H1 (cell line): Measurements from ENCODE around the gene SLC1A3. TPM values are rescaled to one million over a fixed set of nuclear protein-coding genes. Genes with fewer than 3 reads are reported as not detected.

Source experiments
- CTCF ChIA-PET: fragments of 300-600 bp; sonication (Branson Sonifier 250); formaldehyde crosslinking; loops from one replicate; lab custom pipeline; 2021; ENCODE audit not compliant: partially characterized antibody; lab: Charles Lee
- POLR2A ChIA-PET: fragments of 300-600 bp; sonication (Branson Sonifier 250); formaldehyde crosslinking; loops from one replicate; lab custom pipeline; 2021; ENCODE audit warnings: inconsistent platforms; ENCODE audit not compliant: partially characterized antibody; lab: Charles Lee
- DNase-seq, 2 experiments: peaks; one replicate each; pipeline versions ENCODE4 v3.0.0 to v3.0.0-alpha.2; 2010 to 2022; ENCODE audit warnings: low spot score in 2 of 2, low read depth in 1 of 2, mixed read lengths in 1 of 2
- FAIRE-seq: peaks from 2 replicates; lab custom pipeline; 2011; peaks lifted over from hg19 to GRCh38; lab: Jason Lieb, UNC
- H2AFZ ChIP-seq: 2 replicates; pipeline ENCODE4 v1.8.1; 2012; ENCODE audit warnings: low read length, inconsistent platforms
- H2AK5ac ChIP-seq: 2 replicates; pipeline ENCODE4 v1.6.1; 2013; ENCODE audit warnings: low read depth, low read length
- H2BK120ac ChIP-seq: replicated peaks from 2 replicates; pipeline ENCODE3; 2013; ENCODE audit warnings: low read depth, low read length, inconsistent platforms
- H2BK12ac ChIP-seq: 2 replicates; pipeline ENCODE4 v1.6.1; 2013; ENCODE audit warnings: low read depth, low read length
- H2BK15ac ChIP-seq: 2 replicates; pipeline ENCODE4 v1.6.1; 2013; ENCODE audit warnings: low read length
- H2BK20ac ChIP-seq: 2 replicates; pipeline ENCODE4 v1.6.1; 2013; ENCODE audit warnings: low read length
- H2BK5ac ChIP-seq: 2 replicates; pipeline ENCODE4 v1.6.1; 2013; ENCODE audit warnings: low read depth, low read length
- H3K14ac ChIP-seq: 2 replicates; pipeline ENCODE4 v1.6.1; 2013; ENCODE audit warnings: inconsistent platforms; ENCODE audit not compliant: insufficient read length
- H3K18ac ChIP-seq: 2 replicates; pipeline ENCODE4 v1.6.1; 2013; ENCODE audit warnings: low read length; ENCODE audit errors: extremely low read depth
- H3K23ac ChIP-seq: 2 replicates; pipeline ENCODE4 v1.6.1; 2013; ENCODE audit warnings: inconsistent platforms; ENCODE audit not compliant: insufficient read length
- H3K23me2 ChIP-seq: 2 replicates; pipeline ENCODE4 v1.6.1; 2013; ENCODE audit warnings: low read depth, low read length
- H3K27ac ChIP-seq: 2 replicates; pipeline ENCODE4 v1.6.1; 2011; ENCODE audit warnings: low read depth, low read length, inconsistent platforms
- H3K27me3 ChIP-seq, 4 experiments: replicated peaks in 1 of 4; 1 replicate in 1 of 4; 2 replicates in 3 of 4; pipeline versions ENCODE4 v1.6.1 to v1.8.1; 2011 to 2013; ENCODE audit warnings: low read length in 3 of 4, mild to moderate bottlenecking in 3 of 4, inconsistent platforms in 2 of 4, mixed read lengths in 2 of 4, moderate library complexity in 1 of 4; ENCODE audit not compliant: control insufficient read depth in 3 of 4, insufficient read depth in 3 of 4; ENCODE audit errors: extremely low read depth in 1 of 4
- H3K36me3 ChIP-seq, 4 experiments: 2 replicates each; pipeline versions ENCODE4 v1.6.1 to v1.8.1; 2011 to 2013; ENCODE audit warnings: mild to moderate bottlenecking in 4 of 4, low read length in 3 of 4, moderate library complexity in 2 of 4, control low read depth in 1 of 4, inconsistent platforms in 1 of 4; ENCODE audit not compliant: insufficient read depth in 4 of 4, control insufficient read depth in 2 of 4
- H3K4ac ChIP-seq: replicated peaks from 2 replicates; pipeline ENCODE3; 2013; ENCODE audit warnings: low read length, low read depth, mixed read lengths, inconsistent platforms; ENCODE audit not compliant: insufficient read length
- H3K4me1 ChIP-seq, 4 experiments: replicated peaks in 1 of 4; 1 replicate in 1 of 4; 2 replicates in 3 of 4; pipeline versions ENCODE4 v1.6.1 to v1.8.1; 2011 to 2013; ENCODE audit warnings: low read length in 3 of 4, inconsistent platforms in 2 of 4, mixed read lengths in 1 of 4; ENCODE audit not compliant: insufficient read depth in 4 of 4, control insufficient read depth in 3 of 4
- H3K4me2 ChIP-seq, 2 experiments: 2 replicates each; pipeline versions ENCODE4 v1.6.1 to v1.8.1; 2011 to 2013; ENCODE audit warnings: low read depth in 2 of 2, low read length in 2 of 2, control low read depth in 1 of 2, inconsistent platforms in 1 of 2, mild to moderate bottlenecking in 1 of 2; ENCODE audit not compliant: insufficient read depth in 1 of 2
- H3K4me3 ChIP-seq, 4 experiments: fragments of 200-600, 300-600 bp in 1 of 4; sonication (generic), shearing (Covaris generic), sonication (Bioruptor Twin) in 1 of 4; 2 replicates each; pipeline versions ENCODE4 v1.5.1 to v1.8.1; 2011 to 2016; ENCODE audit warnings: low read length in 4 of 4, low read depth in 3 of 4, control low read depth in 2 of 4, inconsistent platforms in 2 of 4, mild to moderate bottlenecking in 2 of 4, mixed read lengths in 1 of 4, moderate library complexity in 1 of 4; ENCODE audit not compliant: insufficient read depth in 2 of 4; ENCODE audit errors: extremely low read depth in 1 of 4
- H3K56ac ChIP-seq: replicated peaks from 2 replicates; pipeline ENCODE3; 2013; ENCODE audit warnings: low read depth, mild to moderate bottlenecking, mixed read lengths, low read length, inconsistent platforms; ENCODE audit not compliant: insufficient read length
- H3K79me1 ChIP-seq: 2 replicates; pipeline ENCODE4 v1.6.1; 2013; ENCODE audit warnings: low read depth, low read length, control low read depth
- H3K79me2 ChIP-seq, 2 experiments: 2 replicates each; pipeline versions ENCODE4 v1.6.1 to v1.8.1; 2012 to 2013; ENCODE audit warnings: low read length in 2 of 2, mild to moderate bottlenecking in 2 of 2, inconsistent platforms in 1 of 2; ENCODE audit not compliant: insufficient read depth in 2 of 2, control insufficient read depth in 1 of 2
- H3K9ac ChIP-seq, 4 experiments: replicated peaks in 1 of 4; 1 replicate in 1 of 4; 2 replicates in 3 of 4; pipeline versions ENCODE4 v1.6.1 to v1.8.1; 2011 to 2013; ENCODE audit warnings: low read depth in 3 of 4, low read length in 3 of 4, control low read depth in 2 of 4, mild to moderate bottlenecking in 2 of 4, moderate library complexity in 2 of 4, inconsistent platforms in 1 of 4; ENCODE audit errors: extremely low read depth in 1 of 4
- H3K9me3 ChIP-seq, 2 experiments: 2 replicates each; pipeline versions ENCODE4 v1.6.1 to v1.8.1; 2012 to 2013; ENCODE audit warnings: mild to moderate bottlenecking in 2 of 2, moderate library complexity in 2 of 2, control low read depth in 1 of 2, inconsistent platforms in 1 of 2, low read depth in 1 of 2, low read length in 1 of 2, mixed read lengths in 1 of 2; ENCODE audit not compliant: insufficient read depth in 2 of 2
- H4K20me1 ChIP-seq, 2 experiments: replicated peaks in 1 of 2; 2 replicates each; pipeline versions ENCODE3 to v1.8.1; 2011 to 2013; ENCODE audit warnings: inconsistent platforms in 2 of 2, low read length in 2 of 2, mild to moderate bottlenecking in 1 of 2; ENCODE audit not compliant: insufficient read depth in 2 of 2, control insufficient read depth in 1 of 2
- H4K5ac ChIP-seq: 2 replicates; pipeline ENCODE4 v1.6.1; 2013; ENCODE audit warnings: low read length, low read depth, mixed read lengths, inconsistent platforms; ENCODE audit not compliant: insufficient read length
- H4K8ac ChIP-seq: 2 replicates; pipeline ENCODE4 v1.8.0; 2013; ENCODE audit warnings: mild to moderate bottlenecking, moderate library complexity, low read length, inconsistent platforms; ENCODE audit not compliant: insufficient read depth; ENCODE audit errors: extremely low read depth
- H4K91ac ChIP-seq: replicated peaks from 2 replicates; pipeline ENCODE3; 2013; ENCODE audit warnings: low read length, mixed read lengths, inconsistent platforms; ENCODE audit not compliant: insufficient read length
- BRCA1 ChIP-seq: IDR thresholded peaks from 2 replicates; pipeline ENCODE4 v1.6.1; 2012; ENCODE audit warnings: low read depth, low read length, improper control_type of control experiment
- MAFK ChIP-seq: IDR thresholded peaks from 2 replicates; pipeline ENCODE4 v1.6.1; 2012; ENCODE audit warnings: low read depth, mild to moderate bottlenecking, improper control_type of control experiment, low read length
- PHF8 ChIP-seq: fragments of 200-600 bp; sonication (generic); conservative IDR thresholded peaks from 2 replicates; pipeline ENCODE4 v1.7.1; 2012; ENCODE audit warnings: low read depth, mild to moderate bottlenecking, inconsistent platforms, low read length, moderate library complexity
- SIRT6 ChIP-seq: IDR thresholded peaks from one replicate; pipeline ENCODE4 v1.7.1; 2012; ENCODE audit warnings: low read length, inconsistent platforms
- polyA plus RNA-seq, 7 experiments: library from polyadenylated mRNA; depleted of rRNA in 3 of 7; stranded (reverse) in 5 of 7; unstranded in 2 of 7; fragments of >200 nt in 5 of 7; fragments of 200-250 nt in 2 of 7; gene quantifications; 1 replicate in 5 of 7; 2 replicates in 1 of 7; 4 replicates in 1 of 7; pipeline versions ENCODE4 v1.2.1 to v1.2.3, GENCODE V29; 2011 to 2013; ENCODE audit warnings: missing spikeins in 2 of 7, mixed read lengths in 2 of 7
- total RNA-seq: library from RNA; stranded (reverse); fragmentation: NEBNext Ultra II Directional; extraction: Animal tissue kit (Norgen Biotek cat#: 25700); gene quantifications from 2 replicates; pipeline ENCODE4 v1.2.1, GENCODE V29; 2021

Gene SLC1A3
- total and polyA plus RNA-seq, 2 of the 8 experiments (the other 6 are each of a cell fraction or from before 2014, with no cell fraction given), result 26.7 to 35.3 TPM

DNA sequence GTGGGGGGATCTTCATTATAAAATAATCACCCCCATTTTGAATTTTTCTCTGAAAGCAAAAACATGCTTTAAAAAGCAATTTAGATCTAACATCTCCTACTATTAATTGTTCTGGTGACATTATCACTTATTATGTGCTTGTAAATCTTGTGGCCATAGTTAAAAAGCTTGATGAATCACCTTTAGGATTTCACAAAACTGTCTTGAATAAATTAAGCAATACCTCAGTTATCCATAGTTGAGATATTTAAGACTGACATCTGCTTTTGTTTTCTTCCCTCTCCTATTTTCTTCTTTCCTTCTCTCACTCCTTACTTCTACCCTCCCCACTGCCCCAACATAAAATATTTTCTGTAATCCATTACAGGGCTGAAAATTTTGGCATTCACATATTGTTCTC, 84.8 kb downstream of the SLC1A3 start:
- Histone ChIP-seq H3K4me2 (no peak overlapping the region; a peak in 1 of 4 replicates), H3K4me3 (no peak overlapping the region), H4K91ac (no peak overlapping the region), H2BK120ac (no peak overlapping the region)
- CTCF ChIA-PET, result interaction anchor here (0.6 to 15.2 kb wide), 35 partner anchors 8 to 513 kb away, joined by 3 to 246 read pairs (median 6); partner anchors contain the start of gene NADK2
- no peak for TF ChIP-seq SIRT6
- TF ChIP-seq PHF8, result no peak
- TF ChIP-seq MAFK, result no peak
- no peak for TF ChIP-seq BRCA1
- TF ChIP-seq, all 59 proteins: peak for 0
- H2BK15ac ChIP-seq, result no peak overlapping the region
- no peak overlapping the region for H3K18ac ChIP-seq
- no peak overlapping the region for H3K4ac ChIP-seq
- H4K8ac ChIP-seq, result no peak overlapping the region
- no peak overlapping the region for H2AK5ac ChIP-seq
- H3K9ac ChIP-seq, result no peak overlapping the region
- no peak overlapping the region for H3K27ac ChIP-seq
- no peaks in the 10 kb centered on the region; the same call in 1 of the 2 replicates for H3K23me2 ChIP-seq
- H4K5ac ChIP-seq, result no peak overlapping the region
- peaks cover 0 to 2% (median under 1%) of the 10 kb centered on the region in 4 experiments; a peak in 2 of 7 replicates for H3K4me1 ChIP-seq
- H3K9me3 ChIP-seq, result no peaks in the 10 kb centered on the region
- H3K23ac ChIP-seq, result no peak overlapping the region
- H2BK12ac ChIP-seq, result no peak overlapping the region
- DNase-seq, result no peak
- H3K27me3 ChIP-seq, result peaks cover 3 to 18% (median 13%) of the 10 kb centered on the region in 4 experiments; a peak in 6 of 7 replicates
- H3K36me3 ChIP-seq, result no peaks in the 10 kb centered on the region
- no peaks in the 10 kb centered on the region for H3K79me1 ChIP-seq
- no peak for FAIRE-seq
- no peak overlapping the region for H2BK5ac ChIP-seq
- no peak overlapping the region for H2AFZ ChIP-seq
- POLR2A ChIA-PET, result interaction anchor here (0.9 kb wide), 1 partner anchor 93 kb away, joined by 4 read pairs; no protein-coding TSS in a partner anchor
- H3K79me2 ChIP-seq, result no peaks in the 10 kb centered on the region
- no peak overlapping the region for H3K14ac ChIP-seq
- H3K56ac ChIP-seq, result no peak overlapping the region
- no peaks in the 10 kb centered on the region for H4K20me1 ChIP-seq
- no peak overlapping the region for H2BK20ac ChIP-seq
